SK-N-SH (cell line): Measurements from ENCODE around the gene MYBPC3. TPM values are rescaled to one million over a fixed set of nuclear protein-coding genes. Genes with fewer than 3 reads are reported as not detected.

Experiments used
- CTCF ChIA-PET: fragments of 300-600, 350-600 bp; formaldehyde crosslinking; extraction: SDS; loops from one replicate; lab custom pipeline; 2021; lab: Yijun Ruan, JAX
- POLR2A ChIA-PET: fragments of 350-600 bp; sonication (Branson Sonifier 250); formaldehyde crosslinking; extraction: SDS; loops from one replicate; lab custom pipeline; 2020; ENCODE audit warnings: antibody characterized with exemption, inconsistent platforms; lab: Yijun Ruan, JAX
- DNase-seq: peaks from one replicate; pipeline ENCODE4 v3.0.0; 2012
- H2AFZ ChIP-seq: fragments of 200-600 bp; sonication (generic); 2 replicates; pipeline ENCODE4 v1.8.1; 2016; ENCODE audit warnings: antibody characterized with exemption, mild to moderate bottlenecking, low read depth
- H3F3A ChIP-seq: fragments of 200-600 bp; sonication (generic); replicated peaks from 2 replicates; pipeline ENCODE3; 2016; ENCODE audit warnings: antibody characterized with exemption, mild to moderate bottlenecking; ENCODE audit not compliant: insufficient read depth
- H3K27ac ChIP-seq, 2 experiments: fragments of 200-500 bp in 1 of 2; fragments of 200-600 bp in 1 of 2; sonication (Bioruptor generic) in 1 of 2; sonication (generic), shearing (Covaris generic) in 1 of 2; 2 replicates each; pipeline versions ENCODE4 v1.5.1 to v1.6.1; 2014 to 2016; ENCODE audit warnings: low read depth in 2 of 2, inconsistent platforms in 1 of 2, low read length in 1 of 2, mild to moderate bottlenecking in 1 of 2, mixed read lengths in 1 of 2
- H3K27me3 ChIP-seq: fragments of 200-600 bp; sonication (generic), shearing (Covaris generic); 2 replicates; pipeline ENCODE4 v1.6.1; 2016; ENCODE audit warnings: mixed run types; ENCODE audit not compliant: insufficient read depth
- H3K36me3 ChIP-seq, 2 experiments: fragments of 200-500 bp in 1 of 2; fragments of 200-600 bp in 1 of 2; sonication (Bioruptor generic) in 1 of 2; sonication (generic) in 1 of 2; replicated peaks in 1 of 2; 2 replicates each; pipeline versions ENCODE3 to v1.5.1; 2014 to 2016; ENCODE audit warnings: low read length in 1 of 2, mild to moderate bottlenecking in 1 of 2; ENCODE audit not compliant: insufficient read depth in 2 of 2, control insufficient read depth in 1 of 2
- H3K4me1 ChIP-seq, 2 experiments: fragments of 200-500 bp in 1 of 2; fragments of 200-600 bp in 1 of 2; sonication (Bioruptor generic) in 1 of 2; sonication (generic), shearing (Covaris generic) in 1 of 2; 2 replicates each; pipeline versions ENCODE4 v1.5.1 to v1.6.1; 2014 to 2016; ENCODE audit warnings: low read depth in 1 of 2, low read length in 1 of 2, mixed run types in 1 of 2; ENCODE audit not compliant: insufficient read depth in 2 of 2, control insufficient read depth in 1 of 2
- H3K4me2 ChIP-seq: fragments of 200-600 bp; sonication (generic), shearing (Covaris generic); 2 replicates; pipeline ENCODE4 v1.6.1; 2017; ENCODE audit warnings: mixed run types
- H3K4me3 ChIP-seq, 2 experiments: fragments of 200-500 bp in 1 of 2; fragments of 200-600 bp in 1 of 2; sonication (Bioruptor generic) in 1 of 2; sonication (generic), shearing (Covaris generic) in 1 of 2; 2 replicates each; pipeline versions ENCODE4 v1.5.1 to v1.8.1; 2014 to 2016; ENCODE audit warnings: low read depth in 2 of 2, inconsistent platforms in 1 of 2, low read length in 1 of 2, mild to moderate bottlenecking in 1 of 2, mixed read lengths in 1 of 2, moderate library complexity in 1 of 2
- H3K79me2 ChIP-seq: fragments of 200-600 bp; sonication (generic); 2 replicates; pipeline ENCODE4 v1.8.1; 2017; ENCODE audit warnings: mild to moderate bottlenecking; ENCODE audit not compliant: insufficient read depth
- H3K9ac ChIP-seq: fragments of 200-600 bp; sonication (generic); 2 replicates; pipeline ENCODE4 v1.6.1; 2017; ENCODE audit warnings: mixed run types
- H3K9me2 ChIP-seq: fragments of 200-600 bp; sonication (generic); 2 replicates; pipeline ENCODE4 v1.6.1; 2017; ENCODE audit warnings: mixed run types
- H3K9me3 ChIP-seq: fragments of 200-600 bp; sonication (generic); 2 replicates; pipeline ENCODE4 v1.6.1; 2017; ENCODE audit warnings: mixed run types, mild to moderate bottlenecking, moderate library complexity
- H4K20me1 ChIP-seq: fragments of 200-600 bp; sonication (generic); 2 replicates; pipeline ENCODE4 v1.6.1; 2017; ENCODE audit warnings: mild to moderate bottlenecking, mixed run types; ENCODE audit not compliant: insufficient read depth
- FOXJ3 ChIP-seq: sonication (generic); formaldehyde crosslinking; IDR thresholded peaks from 2 replicates; pipeline ENCODE4 v1.5.1; 2020; ENCODE audit warnings: mild to moderate bottlenecking, missing genetic modification reagents
- MEF2A ChIP-seq: IDR thresholded peaks from 2 replicates; pipeline ENCODE4 v1.4.0; 2012; ENCODE audit warnings: low read depth, borderline replicate concordance
- POLR2AphosphoS5 ChIP-seq: IDR thresholded peaks from 2 replicates; pipeline ENCODE4 v1.6.1; 2012; ENCODE audit warnings: low read depth, low read length
- REST ChIP-seq: IDR thresholded peaks from 2 replicates; pipeline ENCODE4 v1.6.1; 2012; ENCODE audit warnings: mild to moderate bottlenecking, low read depth, low read length, moderate library complexity
- SIN3A ChIP-seq: IDR thresholded peaks from 2 replicates; pipeline ENCODE4 v1.6.1; 2012; ENCODE audit warnings: low read depth, mild to moderate bottlenecking, low read length, moderate library complexity, borderline replicate concordance
- TAF1 ChIP-seq: IDR thresholded peaks from 2 replicates; pipeline ENCODE4 v1.6.1; 2012; ENCODE audit warnings: low read depth, mild to moderate bottlenecking, low read length, moderate library complexity, borderline replicate concordance
- TCF12 ChIP-seq: IDR thresholded peaks from 2 replicates; pipeline ENCODE4 v1.4.0; 2012
- WGBS: methylation state at CpG from one replicate; pipeline ENCODE4 v1.1.6; 2017; ENCODE audit warnings: low lambda C conversion rate; 5-methylcytosine and 5-hydroxymethylcytosine counted together
- polyA plus RNA-seq, 3 experiments: library from polyadenylated mRNA; depleted of rRNA; stranded (reverse); fragments of >200 nt; gene quantifications; 2 replicates each; pipeline ENCODE4 v1.2.3, GENCODE V29; 2012

Gene MYBPC3
- polyA plus RNA-seq, 1 of the 3 experiments (the other 2 are of a cell fraction) = not detected

GRCh38 chr11:47347137-47347536 lies 5.4 kb downstream of the MYBPC3 start:
- Histone ChIP-seq H3K27me3 (no peaks in the 10 kb centered on the region), H3K4me2 (no peak overlapping the region), H3K4me3 (no peak overlapping the region), H3K9ac (no peak overlapping the region), H3F3A (no peaks in the 10 kb centered on the region), H3K36me3 (no peaks in the 10 kb centered on the region), H3K79me2 (no peaks in the 10 kb centered on the region), H4K20me1 (no peaks in the 10 kb centered on the region), H3K9me3 (no peaks in the 10 kb centered on the region), H2AFZ (no peak overlapping the region), H3K4me1 (peaks cover 0 to 6% of the 10 kb centered on the region in 2 experiments; a peak in 1 of 4 replicates), H3K27ac (no peak overlapping the region), H3K9me2 (no peaks in the 10 kb centered on the region)
- no peak for DNase-seq
- ChIA-PET POLR2A (no interaction called here), CTCF (interaction anchor here (5.3 kb wide), 1 partner anchor 7 kb away, joined by 26 read pairs; no protein-coding TSS in a partner anchor)
- TF ChIP-seq SIN3A (no peak), POLR2AphosphoS5 (no peak), MEF2A (no peak), FOXJ3 (CRISPR knock-in tag) (no peak), REST (no peak)
- WGBS = 65% methylated on average over 5 of the region's 5 CpGs

GRCh38 chr11:47345890-47346563 lies 6.5 kb downstream of the MYBPC3 start:
- POLR2A ChIA-PET = interaction anchor here (0.8 kb wide), 1 partner anchor 112 kb away, joined by 3 read pairs; no protein-coding TSS in a partner anchor
- no peaks in the 10 kb centered on the region for H3K79me2 ChIP-seq
- H3K36me3 ChIP-seq = no peaks in the 10 kb centered on the region
- H4K20me1 ChIP-seq = no peaks in the 10 kb centered on the region
- no peaks in the 10 kb centered on the region for H3K27me3 ChIP-seq
- no peaks in the 10 kb centered on the region for H3F3A ChIP-seq
- H3K9ac ChIP-seq = no peak overlapping the region
- 71% methylated on average over 18 of the region's 18 CpGs for WGBS
- H3K9me3 ChIP-seq = no peaks in the 10 kb centered on the region
- no peaks in the 10 kb centered on the region for H3K9me2 ChIP-seq
- CTCF ChIA-PET = interaction anchor here (1.0 to 5.3 kb wide), 3 partner anchors 8 to 39 kb away, joined by 3 to 26 read pairs (median 3); no protein-coding TSS in a partner anchor
- no peak overlapping the region for H3K4me2 ChIP-seq
- no peak overlapping the region for H3K4me3 ChIP-seq
- no peaks in the 10 kb centered on the region for H3K4me1 ChIP-seq
- H2AFZ ChIP-seq = no peak overlapping the region
- DNase-seq = peak; percentile 17
- H3K27ac ChIP-seq = no peak overlapping the region
- no peak for TF ChIP-seq TCF12
- TF ChIP-seq TAF1 = no peak
